ENCODE data around the gene TMED4.
"Not testable (repeated sequence)": the region's sequence is repeated elsewhere in the genome, so short reads cannot be mapped to it uniquely, and the experiment has no call there.

GRCh38 chr7:44597181-44597580, 15.2 kb upstream of the TMED4 start:
- not testable (repeated sequence) for TF ChIP-seq CTCF (IDR thresholded peaks at IDR 0.05; ENCODE audit: low read depth, low read length); EZH2phosphoT487 (IDR thresholded peaks at IDR 0.05; ENCODE audit: low read depth)

Measured in OCI-LY3 (cell line).